Measurements from ENCODE around the gene GPRIN1. TPM values are rescaled to one million over a fixed set of nuclear protein-coding genes. Genes with fewer than 3 reads are reported as not detected.

The GPRIN1 gene
- total RNA-seq, 3 donors from 2014 or later = 0.64 to 1.2 (median 0.98) TPM

GRCh38 chr5:176618783-176619182 is 8.8 kb upstream of the GPRIN1 start:
- no peak for DNase-seq (ENCODE audit: low spot score in 2 of 2)
- intact Hi-C loops (cut with DNase I; ENCODE audit: low total_unique reads) = no loop called here
- H3K4me3 ChIP-seq = peak overlapping the region in 1 of 3 donors; percentile 48

GRCh38 chr5:176616511-176616910 is 6.6 kb upstream of the GPRIN1 start:
- no peak for DNase-seq (ENCODE audit: low spot score in 2 of 2)
- TF ChIP-seq POLR2AphosphoS5 (IDR thresholded peaks at IDR 0.05) (no peak), CTCF (IDR thresholded peaks at IDR 0.05) (no peak), POLR2A (IDR thresholded peaks at IDR 0.05) (no peak)
- intact Hi-C loops (cut with DNase I; ENCODE audit: low total_unique reads) = no loop called here
- Histone ChIP-seq H3K4me3 (no peak overlapping the region), H3K27ac (no peak overlapping the region), H3K36me3 (no peaks in the 10 kb centered on the region), H3K27me3 (peaks cover 17 to 72% of the 10 kb centered on the region in 2 donors), H3K9me3 (no peaks in the 10 kb centered on the region), H3K4me1 (peaks cover 0 to 11% of the 10 kb centered on the region in 2 donors)

More at GRCh38 chr5:176618783-176619182, 8.8 kb upstream of the GPRIN1 start:
- no peak overlapping the region for H3K27ac ChIP-seq
- H3K36me3 ChIP-seq = no peaks in the 10 kb centered on the region
- TF ChIP-seq POLR2A (IDR thresholded peaks at IDR 0.05) (no peak), POLR2AphosphoS5 (IDR thresholded peaks at IDR 0.05) (no peak), CTCF (IDR thresholded peaks at IDR 0.05) (no peak)
- peaks cover 17 to 80% of the 10 kb centered on the region in 2 donors for H3K27me3 ChIP-seq
- H3K9me3 ChIP-seq = no peaks in the 10 kb centered on the region
- H3K4me1 ChIP-seq = peaks cover 0 to 11% of the 10 kb centered on the region in 2 donors

GRCh38 chr5:176614805-176615478 is 5.0 kb upstream of the GPRIN1 start:
- Histone ChIP-seq H3K27me3 (peaks cover 12 to 56% of the 10 kb centered on the region in 2 donors), H3K36me3 (no peaks in the 10 kb centered on the region), H3K4me3 (no peak overlapping the region), H3K4me1 (peaks cover 4 to 11% of the 10 kb centered on the region in 2 donors), H3K9me3 (no peaks in the 10 kb centered on the region), H3K27ac (no peak overlapping the region)
- intact Hi-C loops (cut with DNase I; ENCODE audit: low total_unique reads) = no loop called here
- no peak for DNase-seq (ENCODE audit: low spot score in 2 of 2)
- no peak for TF ChIP-seq CTCF (IDR thresholded peaks at IDR 0.05)
- no peak for TF ChIP-seq POLR2AphosphoS5 (IDR thresholded peaks at IDR 0.05)
- no peak for TF ChIP-seq POLR2A (IDR thresholded peaks at IDR 0.05)

GRCh38 chr5:176612855-176613254 is 2.9 kb upstream of the GPRIN1 start:
- H3K4me1 ChIP-seq = peaks cover 0 to 4% of the 10 kb centered on the region in 2 donors
- no peak for DNase-seq (ENCODE audit: low spot score in 2 of 2)
- no peaks in the 10 kb centered on the region for H3K9me3 ChIP-seq
- no peaks in the 10 kb centered on the region for H3K36me3 ChIP-seq
- intact Hi-C loops (cut with DNase I; ENCODE audit: low total_unique reads) = no loop called here
- no peak for TF ChIP-seq POLR2AphosphoS5 (IDR thresholded peaks at IDR 0.05)
- TF ChIP-seq CTCF (IDR thresholded peaks at IDR 0.05) = no peak
- no peak overlapping the region for H3K27ac ChIP-seq
- H3K4me3 ChIP-seq = no peak overlapping the region
- H3K27me3 ChIP-seq = peaks cover 3 to 35% of the 10 kb centered on the region in 2 donors

- Histone ChIP-seq H3K4me3 (no peak overlapping the region), H3K36me3 (no peaks in the 10 kb centered on the region), H3K27me3 (peaks cover 3 to 29% of the 10 kb centered on the region in 2 donors), H3K4me1 (peaks cover 0 to 4% of the 10 kb centered on the region in 2 donors), H3K27ac (no peak overlapping the region), H3K9me3 (no peaks in the 10 kb centered on the region)
- DNase-seq (ENCODE audit: low spot score in 2 of 2) = no peak
- intact Hi-C loops (cut with DNase I; ENCODE audit: low total_unique reads) = no loop called here
- TF ChIP-seq POLR2A (IDR thresholded peaks at IDR 0.05) (no peak), POLR2AphosphoS5 (IDR thresholded peaks at IDR 0.05) (no peak), CTCF (IDR thresholded peaks at IDR 0.05) (no peak)
These were observed 2.1 kb upstream of the GPRIN1 start for GRCh38 chr5:176612008-176612407.

All from breast epithelium (tissue), 4 donors.